Measurements from ENCODE around the gene LHFPL2. TPM values are rescaled to one million over a fixed set of nuclear protein-coding genes. Genes with fewer than 3 reads are reported as not detected.

LHFPL2 gene
- total and polyA plus RNA-seq, 2 experiments from 2014 or later, result 10.6 to 50.8 TPM

GRCh38 chr5:78632467-78632866 is 16.1 kb downstream of the LHFPL2 start (continued):
- TF ChIP-seq ZNF462 (CRISPR knock-in tag; IDR thresholded peaks at IDR 0.05), result no peak
- TF ChIP-seq POLR2AphosphoS5 (IDR thresholded peaks at IDR 0.05; ENCODE audit: low read depth), result no peak
- TF ChIP-seq CREB1 (CRISPR knock-in tag; IDR thresholded peaks at IDR 0.05; ENCODE audit: low read depth), result no peak
- TF ChIP-seq EZH2 (IDR thresholded peaks at IDR 0.05; ENCODE audit: low read depth, unreplicated experiment), result no peak

- Histone ChIP-seq H3K36me3 (ENCODE audit: insufficient read depth) (peaks cover 27% of the 10 kb centered on the region), H3K27me3 (ENCODE audit: insufficient read depth) (no peaks in the 10 kb centered on the region), H4K20me1 (replicated peaks; ENCODE audit: insufficient read depth) (peaks cover 67% of the 10 kb centered on the region), H3F3A (replicated peaks; ENCODE audit: low read depth) (no peaks in the 10 kb centered on the region), H3K9me2 (ENCODE audit: insufficient read depth) (no peaks in the 10 kb centered on the region), H3K27ac (ENCODE audit: low read depth) (no peak overlapping the region), H3K4me3 (no peak overlapping the region), H3K4me2 (no peak overlapping the region), H3K79me2 (replicated peaks; ENCODE audit: insufficient read depth) (peaks cover 93% of the 10 kb centered on the region), H3K4me1 (ENCODE audit: insufficient read depth) (peaks cover 4% of the 10 kb centered on the region; the same call in 1 of the 2 replicates), H2AFZ (no peak overlapping the region)
- Mint-ChIP-seq H3K4me3 (no peak overlapping the region), H3K4me1 (peaks cover 38% of the 10 kb centered on the region), H3K27ac (peak overlapping the region; percentile 60; the same call in 1 of the 2 replicates), H3K9me3 (no peaks in the 10 kb centered on the region; the same call in 1 of the 3 replicates), H3K27me3 (ENCODE audit: insufficient read depth, low read depth, poor library complexity) (peaks cover under 1% of the 10 kb centered on the region), H3K36me3 (ENCODE audit: low read depth) (peaks cover 73% of the 10 kb centered on the region)
- DNase-seq (ENCODE audit: low spot score) (no peak), ATAC-seq (no peak)
- no peak for TF ChIP-seq REST (IDR thresholded peaks at IDR 0.05; ENCODE audit: unreplicated experiment)
- no peak for TF ChIP-seq STAT1 (IDR thresholded peaks at IDR 0.05; ENCODE audit: unreplicated experiment)
- no peak for TF ChIP-seq CTCF (conservative IDR thresholded peaks at IDR 0.05; ENCODE audit: low read depth in 2 of 2)
- no peak for TF ChIP-seq EZH2phosphoT487 (IDR thresholded peaks at IDR 0.05; ENCODE audit: unreplicated experiment)
- TF ChIP-seq NANOG (IDR thresholded peaks at IDR 0.05; ENCODE audit: borderline replicate concordance), result no peak
- no peak for TF ChIP-seq ZNF114 (CRISPR knock-in tag; IDR thresholded peaks at IDR 0.05)
- no peak for TF ChIP-seq EZH2 (IDR thresholded peaks at IDR 0.05; ENCODE audit: low read depth, unreplicated experiment)
Observed at GRCh38 chr5:78631931-78632330, 16.6 kb downstream of the LHFPL2 start.
